ENCODE results near the gene DKK3.
"Not testable (repeated sequence)": the region's sequence is repeated elsewhere in the genome, so short reads cannot be mapped to it uniquely, and the experiment has no call there.

The DKK3 gene

DNA sequence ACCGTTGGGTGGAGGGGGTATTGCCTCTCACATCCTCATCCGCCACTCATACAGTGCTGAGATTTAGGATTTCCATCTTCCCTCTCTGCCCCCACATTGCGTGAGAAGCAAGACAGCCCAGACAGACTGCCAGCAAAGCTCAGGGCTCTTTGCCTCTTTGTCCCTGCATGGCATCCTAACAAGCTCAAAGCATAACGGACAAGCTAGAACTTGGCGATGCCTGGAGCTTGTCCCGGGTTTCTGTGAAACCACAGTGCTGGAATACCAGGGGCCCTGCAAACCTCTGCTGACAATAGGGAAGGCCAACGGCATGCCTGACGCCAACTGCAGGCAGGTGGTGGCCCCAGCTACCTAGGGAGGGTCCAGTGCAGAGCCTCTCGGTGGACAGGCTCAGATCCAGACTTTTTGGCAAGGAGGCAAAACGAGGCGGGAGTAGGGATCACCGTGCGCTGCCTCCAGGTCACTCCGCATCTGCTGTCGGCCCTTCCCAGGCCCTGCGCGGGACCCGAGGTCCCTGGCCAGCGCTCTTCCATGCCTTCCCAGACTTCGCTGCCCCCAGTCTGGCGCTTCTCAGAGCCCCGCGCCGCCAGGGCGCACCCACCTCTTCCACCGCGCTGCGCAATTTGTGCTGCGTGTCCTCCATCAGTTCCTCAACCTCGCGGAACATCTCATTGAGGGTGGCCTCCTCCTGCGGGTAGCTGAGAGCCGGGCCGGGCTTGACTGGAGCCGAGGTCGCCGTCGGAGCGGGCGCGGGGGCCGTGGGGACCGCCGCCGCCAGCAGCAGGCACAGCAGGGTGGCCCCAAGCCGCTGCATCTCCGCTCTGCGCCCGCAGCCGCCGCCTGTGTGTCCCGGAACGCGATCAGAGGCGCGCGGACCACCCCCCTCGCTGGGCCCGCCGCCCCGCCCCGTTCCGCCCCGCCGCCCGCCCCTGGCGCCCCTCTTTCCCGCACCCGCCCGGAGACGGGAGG lies at the start of gene DKK3:
Gene DKK3 (minus strand): TSS at position 858 of the 969 bp plus-strand sequence. CDS start 44 bp downstream, at position 814.
- no peak for DNase-seq (ENCODE audit: low read depth)

DNA sequence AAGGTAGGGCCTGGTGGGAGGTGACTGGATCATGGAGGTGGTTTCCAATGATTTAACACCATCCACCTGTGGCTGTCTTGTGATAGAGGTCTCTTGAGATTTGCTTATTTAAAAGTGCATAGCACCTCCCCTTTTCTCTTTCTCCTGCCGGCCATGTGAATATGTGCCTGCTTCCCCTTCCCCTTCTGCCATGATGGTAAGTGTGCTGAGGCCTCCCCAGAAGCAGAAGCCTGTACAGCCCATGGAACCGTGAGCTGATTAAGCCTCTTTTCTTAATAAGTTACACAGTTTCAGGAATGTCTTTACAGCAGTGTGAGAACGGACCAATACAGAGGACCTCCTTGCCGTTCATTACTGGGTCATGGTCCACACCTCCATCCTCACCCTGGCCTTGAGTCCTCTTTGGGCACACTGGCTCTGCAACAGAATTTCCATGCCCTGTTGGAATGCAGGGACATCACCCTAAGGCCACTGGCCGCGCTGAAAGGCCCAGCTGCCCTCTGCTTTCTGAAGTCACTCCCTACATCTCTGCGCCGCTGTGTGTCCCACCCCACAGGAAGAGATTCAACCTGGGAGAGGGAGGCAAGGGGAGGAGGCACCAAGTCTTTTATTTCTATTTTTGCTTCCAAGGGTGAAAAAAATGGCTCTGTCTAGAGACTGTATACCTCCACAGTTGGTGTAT lies 49.0 kb upstream of the DKK3 start:
- no peak for DNase-seq (ENCODE audit: low read depth)

DNA sequence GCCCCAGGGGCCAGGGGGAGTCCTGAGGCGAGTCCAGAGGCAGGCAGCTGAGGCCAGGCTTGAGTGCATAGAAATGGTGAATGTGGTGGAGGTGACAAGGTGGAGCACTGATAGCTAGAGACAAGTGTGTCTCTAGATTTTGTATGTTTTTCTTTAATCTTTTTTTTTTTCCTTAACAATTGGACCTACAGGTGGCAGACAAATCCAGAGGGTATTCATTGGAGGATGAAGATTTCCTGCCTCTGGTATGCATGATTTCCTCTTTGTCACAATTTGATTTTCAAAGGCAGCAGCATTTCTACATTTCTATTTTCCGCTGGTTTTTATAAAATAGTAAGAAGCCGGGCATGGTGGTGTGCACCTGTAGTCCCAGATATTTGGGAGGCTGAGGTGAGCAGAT lies 47.7 kb upstream of the DKK3 start:
- no peak for DNase-seq (ENCODE audit: low read depth)

DNA sequence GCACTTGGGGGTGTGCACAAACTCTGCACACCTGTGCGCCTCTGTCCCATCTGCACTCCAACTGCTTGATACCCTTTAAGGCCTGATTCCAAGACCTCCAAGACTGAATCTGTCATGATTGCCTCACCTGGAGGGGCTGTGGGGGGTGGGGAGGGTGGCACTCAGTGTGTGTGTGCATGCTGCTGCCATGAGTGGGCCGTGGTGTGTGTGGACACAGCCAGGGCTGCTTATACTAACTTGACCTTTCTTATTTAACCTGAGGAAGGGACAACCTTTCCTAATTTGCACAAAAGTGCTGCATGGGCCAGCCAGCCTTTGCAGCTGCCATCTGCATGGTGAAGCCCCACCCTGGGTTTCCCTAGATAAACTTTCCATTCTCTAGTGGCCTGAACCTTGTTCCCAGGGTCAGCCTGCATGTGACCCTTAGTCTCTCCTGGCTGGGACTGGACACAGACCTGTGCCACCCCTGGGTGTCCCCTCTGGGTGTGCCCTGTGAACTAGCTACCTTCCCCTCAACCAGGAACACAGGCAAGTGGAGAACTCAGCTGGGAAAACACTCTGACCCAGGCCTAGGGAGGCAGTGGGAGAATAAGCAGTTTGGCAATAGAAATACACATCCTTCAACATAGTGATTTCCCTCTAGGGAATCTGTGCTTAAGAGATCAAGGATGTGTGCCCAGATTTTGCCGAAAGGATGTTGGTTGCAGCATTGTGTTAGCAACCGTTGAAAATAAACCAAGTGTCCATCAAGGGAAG lies 45.4 kb upstream of the DKK3 start:
- no peak for DNase-seq (ENCODE audit: low read depth)

DNA sequence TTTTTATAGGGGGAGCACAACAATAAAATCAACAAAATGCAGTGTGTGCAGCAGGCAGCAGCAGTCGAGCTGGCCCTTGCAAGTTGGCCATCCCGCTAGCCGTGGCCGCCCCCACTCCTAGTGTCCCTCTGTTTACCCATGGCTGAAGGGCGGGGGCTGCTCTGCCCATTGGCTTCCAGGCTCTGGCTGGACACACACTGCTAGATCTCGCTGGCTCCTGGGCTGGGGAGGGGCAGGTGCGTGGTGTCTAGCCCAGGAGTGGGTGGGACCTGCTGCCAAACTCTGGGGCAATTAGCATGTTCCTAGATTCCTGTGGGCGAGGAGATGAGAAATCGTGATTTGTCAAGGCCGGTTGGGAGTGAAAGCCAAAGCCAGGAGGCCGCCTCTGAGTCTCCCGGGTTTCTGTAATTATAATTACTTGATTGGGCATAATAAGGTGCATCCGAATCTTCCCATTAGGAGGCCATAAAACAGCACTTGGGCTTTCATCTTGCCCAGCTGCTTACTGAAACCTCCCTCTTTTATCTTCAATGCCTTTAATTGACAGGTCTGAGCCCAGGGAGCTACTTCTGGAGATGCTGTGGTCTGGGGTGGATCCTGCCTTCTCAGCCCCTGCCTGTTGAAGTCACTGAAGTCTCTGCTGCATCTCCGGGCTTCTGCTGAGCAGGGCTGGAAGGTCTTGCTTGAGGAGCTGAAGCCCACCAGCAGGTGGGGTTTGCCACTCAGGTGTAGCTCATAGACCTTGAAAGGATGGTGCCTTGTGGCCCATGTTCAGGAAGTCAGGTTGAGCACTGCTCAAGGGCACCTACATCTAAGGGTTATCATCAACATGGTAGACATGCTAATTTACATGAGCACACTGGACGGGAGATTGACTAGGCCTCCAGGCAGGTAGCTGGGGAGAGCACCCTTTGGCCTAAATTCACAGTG lies 44.5 kb upstream of the DKK3 start:
- DNase-seq (ENCODE audit: low read depth), result no peak

DNA sequence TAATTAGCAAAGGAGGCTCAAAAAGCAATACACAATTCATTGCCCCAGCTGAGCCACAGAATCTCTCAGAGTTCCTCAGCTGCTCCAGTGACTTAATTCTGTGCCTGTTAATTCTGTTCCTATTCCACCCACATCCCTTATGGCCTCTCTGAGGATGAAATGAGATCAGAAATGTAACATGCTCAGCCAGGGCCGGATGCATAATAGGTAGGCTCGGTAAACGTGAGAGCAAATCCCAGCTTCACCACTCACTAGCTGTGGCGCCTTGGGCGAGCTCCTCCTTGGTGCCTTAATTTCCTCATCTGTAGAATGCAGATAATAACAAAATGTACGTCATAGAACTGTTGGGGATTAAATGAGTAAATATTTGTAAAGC lies 42.8 kb upstream of the DKK3 start:
- DNase-seq (ENCODE audit: low read depth), result no peak

DNA sequence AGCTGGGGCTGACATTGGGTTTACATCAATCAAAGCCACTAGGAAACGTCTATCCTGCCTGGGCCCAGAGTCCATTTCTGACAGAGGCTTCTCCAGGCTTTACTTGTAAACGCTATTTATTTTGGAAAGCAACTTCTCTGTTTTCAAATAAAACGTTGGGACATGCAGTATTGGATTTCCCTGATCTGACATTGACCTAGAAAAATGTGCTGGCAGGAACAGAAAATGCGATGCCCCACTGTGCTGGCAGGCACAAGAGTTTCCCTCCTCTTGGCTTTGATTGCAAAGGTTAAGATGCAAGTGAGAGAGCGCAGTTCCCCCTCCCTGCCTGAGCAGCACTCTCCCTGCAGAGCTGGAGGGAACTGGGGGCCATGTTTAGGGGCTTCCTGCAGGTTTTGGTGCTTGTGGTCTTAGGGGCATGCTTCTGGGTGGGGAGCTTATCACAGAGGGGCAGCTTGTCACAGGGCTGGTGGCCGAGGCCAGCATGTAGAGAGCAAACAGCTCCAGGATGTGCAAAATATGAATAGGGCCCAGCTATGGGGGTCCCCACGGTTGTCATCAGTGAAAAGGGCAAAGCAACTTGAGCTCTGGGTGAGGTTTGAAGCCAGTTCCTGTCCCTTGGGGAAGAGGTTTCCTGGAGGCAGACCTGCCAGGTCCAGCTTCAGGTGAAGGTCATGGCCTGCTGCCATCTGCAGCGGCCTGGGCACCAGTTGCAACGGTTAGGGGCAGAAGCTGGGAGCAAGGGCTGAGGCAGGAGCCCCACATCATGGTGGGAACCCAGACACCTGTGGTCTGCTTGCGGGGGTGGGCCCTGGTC lies 42.3 kb upstream of the DKK3 start:
- DNase-seq (ENCODE audit: low read depth), result peak; percentile 22

DNA sequence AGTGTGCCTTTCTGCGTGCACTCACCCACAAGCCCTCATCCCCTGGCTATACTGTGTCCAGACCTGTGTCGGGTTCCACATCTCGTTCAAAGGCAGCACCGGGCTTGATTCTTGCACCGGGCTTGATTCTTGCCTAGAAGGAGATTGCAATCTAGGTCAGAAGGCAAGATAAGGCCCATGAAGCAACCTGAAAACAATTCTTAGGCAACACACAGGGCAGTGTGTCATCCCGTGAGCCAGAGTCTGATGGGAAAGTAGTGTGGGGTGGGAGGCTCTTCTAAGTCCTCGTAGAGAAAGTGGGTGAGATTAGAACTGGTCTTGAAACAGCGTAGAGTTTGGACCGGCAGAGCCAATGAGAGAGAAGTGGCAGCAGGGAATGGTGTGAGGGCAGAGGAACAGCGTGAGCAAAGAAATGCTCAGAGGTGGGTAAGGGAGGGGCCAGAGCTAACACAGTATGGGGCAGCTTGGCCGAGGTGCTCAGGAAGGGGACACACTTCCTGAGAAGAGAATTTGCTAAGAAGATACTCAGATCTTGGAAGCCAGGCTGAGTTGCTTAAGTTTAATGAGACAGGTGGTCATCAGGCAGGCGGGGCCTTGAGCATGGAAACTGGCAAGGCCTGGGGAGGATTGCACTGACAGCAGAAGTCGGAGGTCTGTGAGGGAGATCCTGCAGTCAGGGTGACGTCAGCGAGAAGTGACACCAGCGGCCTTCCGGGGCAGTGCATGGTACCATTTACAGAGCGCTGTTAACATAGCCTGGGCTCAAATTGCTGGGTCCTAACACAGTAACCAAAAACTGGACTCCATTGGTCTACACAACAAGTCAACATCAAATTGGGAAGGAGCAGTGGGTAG lies 40.7 kb upstream of the DKK3 start:
- DNase-seq (ENCODE audit: low read depth), result no peak

DNA sequence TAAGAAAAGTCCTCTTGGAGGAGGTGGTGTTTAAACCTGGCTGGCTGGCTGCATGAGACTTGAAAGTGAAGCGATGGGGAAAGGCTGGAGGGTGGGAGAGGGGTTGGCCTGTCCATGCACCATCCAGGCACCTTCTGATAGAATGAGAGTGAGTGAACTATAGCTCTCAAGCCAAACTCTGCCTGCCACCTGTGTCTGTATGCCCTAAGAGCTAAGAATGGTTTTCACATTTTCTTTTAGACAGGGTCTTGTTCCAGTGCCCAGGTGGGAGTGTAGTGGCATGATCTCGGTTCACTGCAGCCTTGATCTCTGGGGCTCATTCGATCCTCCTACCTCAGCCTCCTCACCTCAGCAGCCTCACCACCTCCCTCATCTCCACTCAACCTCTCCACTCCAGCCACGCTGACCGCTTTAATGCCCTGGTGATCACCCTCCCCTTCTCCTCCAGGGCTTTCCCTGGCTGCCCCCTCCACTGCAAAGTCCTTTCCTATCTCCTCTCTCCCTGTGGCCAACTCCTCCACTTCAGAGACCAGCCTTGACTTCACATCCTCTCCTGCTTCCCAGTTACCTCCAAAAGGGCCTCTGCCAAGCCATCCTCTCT lies 38.3 kb upstream of the DKK3 start:
- no peak for DNase-seq (ENCODE audit: low read depth)

DNA sequence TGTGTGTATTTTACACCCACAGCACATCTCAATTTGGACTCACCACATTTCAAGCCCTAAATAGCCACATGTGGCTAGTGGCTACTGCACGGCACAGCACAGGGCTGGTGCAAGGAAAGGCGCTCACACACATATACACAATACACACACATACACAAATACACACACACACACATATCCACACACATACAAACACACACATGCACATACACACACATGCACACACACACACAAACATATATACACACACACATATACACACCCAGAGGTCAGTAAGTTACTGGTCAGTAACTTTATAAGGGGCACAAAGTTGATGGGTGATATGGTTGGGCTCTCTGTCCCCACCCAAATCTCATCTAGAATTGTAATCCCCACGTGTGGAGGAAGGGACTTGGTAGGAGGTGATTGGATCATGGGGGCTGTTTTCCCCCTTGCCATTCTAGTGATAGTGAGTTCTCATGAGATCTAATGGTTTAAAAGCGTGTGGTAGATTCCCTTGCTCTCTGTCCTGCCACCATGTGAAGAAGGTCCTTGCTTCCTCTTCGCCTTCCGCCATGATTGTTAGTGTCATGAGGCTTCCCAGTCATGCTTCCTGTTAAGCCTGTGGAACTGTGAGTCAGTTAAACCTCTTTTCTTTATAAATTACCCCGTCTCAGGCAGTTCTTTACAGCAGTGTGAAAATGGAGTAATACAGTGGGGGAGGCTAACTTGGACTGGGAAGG lies 37.6 kb upstream of the DKK3 start:
- no peak for DNase-seq (ENCODE audit: low read depth)

DNA sequence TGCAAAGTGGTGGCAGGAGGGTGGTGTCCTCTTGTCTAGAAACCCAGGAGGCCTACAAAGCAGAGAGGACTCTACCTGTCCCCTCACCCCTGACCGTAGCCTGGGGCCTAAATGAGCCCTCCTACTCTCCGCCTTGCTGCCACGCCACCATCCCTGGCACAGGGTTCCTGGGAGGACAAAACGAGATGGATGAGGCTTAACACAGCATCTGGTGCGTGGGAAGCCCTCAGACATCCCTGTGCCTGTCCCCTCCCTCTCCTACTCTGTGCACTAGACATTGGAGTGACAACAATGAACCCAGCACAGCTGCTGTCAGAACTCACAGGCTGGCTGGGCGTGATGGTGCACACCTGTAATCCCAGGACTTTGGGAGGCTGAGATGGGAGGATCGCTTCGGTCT lies 36.4 kb upstream of the DKK3 start:
- no peak for DNase-seq (ENCODE audit: low read depth)

DNA sequence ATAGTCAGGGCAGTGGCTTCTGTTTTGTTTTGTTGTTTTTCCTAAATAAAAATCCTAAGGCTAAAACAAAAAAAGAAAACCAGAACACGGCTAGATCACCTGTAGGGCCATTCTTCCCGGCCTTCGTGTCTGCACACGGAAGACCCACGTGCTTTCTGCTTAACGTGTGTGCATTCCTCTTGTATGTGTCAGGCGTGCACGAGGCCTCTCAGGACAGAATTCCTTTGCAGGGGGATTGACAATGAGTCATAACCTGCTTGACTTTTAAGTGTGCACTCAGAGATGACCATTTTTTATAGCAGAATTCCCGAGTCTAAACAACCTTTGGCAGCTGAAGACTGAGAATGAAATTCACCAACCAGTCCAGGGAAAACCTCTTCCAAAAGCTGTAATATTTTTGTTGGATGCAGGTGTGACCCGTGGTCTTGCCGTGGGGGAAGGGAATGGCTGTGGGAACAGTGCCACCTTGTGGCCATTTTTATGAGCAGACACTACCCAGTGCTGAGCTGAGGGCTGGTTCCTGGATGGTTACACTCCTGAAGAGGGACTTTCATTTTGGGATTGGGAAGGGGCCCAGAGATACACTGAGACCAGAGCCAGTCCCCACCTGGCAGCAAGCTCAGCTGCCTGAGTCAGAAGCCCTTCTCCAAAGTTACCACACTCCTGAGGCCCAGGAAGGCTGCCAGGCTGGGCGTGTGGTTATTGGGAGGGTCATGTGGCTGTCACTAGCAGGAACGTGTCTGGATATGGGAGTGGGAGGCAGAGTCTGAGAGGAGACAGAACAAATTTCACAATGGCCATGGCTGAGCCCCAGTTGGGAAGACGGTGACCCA lies 35.7 kb upstream of the DKK3 start:
- peak; percentile 18 for DNase-seq (ENCODE audit: low read depth)

DNA sequence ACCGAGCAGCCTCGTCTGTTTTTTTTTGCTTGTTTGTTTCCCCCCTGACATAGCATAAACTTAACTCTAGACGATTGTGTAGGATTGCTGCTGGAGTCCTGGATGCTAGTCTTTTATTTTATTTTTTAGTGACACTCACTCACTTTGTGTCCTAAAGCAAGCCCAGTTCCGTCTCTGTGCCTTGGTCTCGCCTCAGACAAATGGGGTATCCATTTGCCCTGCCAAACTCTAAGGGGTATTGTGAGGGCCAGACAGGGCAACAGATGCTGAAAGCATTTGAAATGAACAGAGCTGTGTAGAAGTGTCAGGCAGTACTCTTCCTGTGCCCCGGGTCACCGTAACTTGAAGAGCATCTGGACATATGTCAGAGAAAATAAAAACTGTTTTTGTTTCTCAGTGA lies 34.8 kb upstream of the DKK3 start:
- DNase-seq (ENCODE audit: low read depth), result no peak

DNA sequence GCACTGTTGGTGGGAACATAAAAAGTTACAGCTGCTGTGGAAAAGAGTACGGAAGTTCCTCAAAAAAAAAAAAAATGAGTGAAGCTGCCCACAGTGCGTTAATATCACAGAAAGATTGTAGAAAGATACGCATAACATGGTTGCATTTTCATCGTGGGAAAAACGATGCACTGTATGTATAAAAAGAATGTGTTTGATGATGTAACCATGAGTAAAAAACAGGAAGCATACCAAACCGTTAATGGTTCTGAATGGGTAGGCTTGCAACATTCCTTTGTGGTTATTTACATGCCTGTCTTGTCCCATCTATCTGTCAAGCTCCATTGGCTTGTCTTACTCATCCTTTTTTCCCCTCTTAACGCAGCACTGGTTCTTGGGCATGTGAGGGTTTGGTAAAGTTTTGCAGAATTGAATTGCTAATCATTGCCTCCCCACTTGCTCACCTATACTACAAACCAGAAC lies 33.8 kb upstream of the DKK3 start:
- DNase-seq (ENCODE audit: low read depth), result no peak

DNA sequence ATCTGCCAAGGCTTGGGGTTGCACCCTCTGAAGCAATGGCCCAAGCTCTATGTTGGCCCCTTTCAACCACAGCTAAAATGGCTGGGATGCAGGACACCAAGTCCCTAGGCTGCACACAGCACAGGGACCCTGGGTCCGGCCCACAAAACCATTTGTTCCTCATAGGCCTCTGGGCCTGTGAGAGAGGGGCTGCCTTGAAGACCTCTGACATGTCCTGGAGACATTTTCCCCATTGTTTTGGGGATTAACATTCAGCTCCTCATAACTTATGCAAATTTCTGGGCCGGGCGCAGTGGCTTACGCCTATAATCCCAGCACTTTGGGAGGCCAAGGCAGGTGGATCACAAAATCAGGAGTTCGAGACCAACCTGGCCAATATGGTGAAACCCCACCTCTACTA lies 32.3 kb upstream of the DKK3 start:
- DNase-seq (ENCODE audit: low read depth), result not testable (repeated sequence)

DNA sequence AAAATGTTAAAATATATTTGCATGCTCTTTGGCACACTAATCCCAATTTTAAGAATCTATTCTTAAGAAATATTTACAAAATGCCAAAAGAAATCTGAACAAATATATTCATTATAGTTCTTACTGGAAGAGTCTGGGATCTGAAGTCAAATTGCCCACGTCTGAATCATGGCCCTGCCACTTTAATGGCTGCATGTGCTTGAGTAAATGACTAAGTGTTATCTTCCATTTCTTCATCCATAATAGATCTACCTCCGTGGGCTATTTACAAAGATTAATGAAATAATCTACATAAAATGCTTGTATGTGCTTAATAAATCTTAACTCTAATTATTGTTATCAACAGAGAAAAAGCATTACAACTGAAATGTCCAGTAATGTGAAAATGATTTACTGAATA lies 24.5 kb upstream of the DKK3 start:
- DNase-seq (ENCODE audit: low read depth), result no peak

DNA sequence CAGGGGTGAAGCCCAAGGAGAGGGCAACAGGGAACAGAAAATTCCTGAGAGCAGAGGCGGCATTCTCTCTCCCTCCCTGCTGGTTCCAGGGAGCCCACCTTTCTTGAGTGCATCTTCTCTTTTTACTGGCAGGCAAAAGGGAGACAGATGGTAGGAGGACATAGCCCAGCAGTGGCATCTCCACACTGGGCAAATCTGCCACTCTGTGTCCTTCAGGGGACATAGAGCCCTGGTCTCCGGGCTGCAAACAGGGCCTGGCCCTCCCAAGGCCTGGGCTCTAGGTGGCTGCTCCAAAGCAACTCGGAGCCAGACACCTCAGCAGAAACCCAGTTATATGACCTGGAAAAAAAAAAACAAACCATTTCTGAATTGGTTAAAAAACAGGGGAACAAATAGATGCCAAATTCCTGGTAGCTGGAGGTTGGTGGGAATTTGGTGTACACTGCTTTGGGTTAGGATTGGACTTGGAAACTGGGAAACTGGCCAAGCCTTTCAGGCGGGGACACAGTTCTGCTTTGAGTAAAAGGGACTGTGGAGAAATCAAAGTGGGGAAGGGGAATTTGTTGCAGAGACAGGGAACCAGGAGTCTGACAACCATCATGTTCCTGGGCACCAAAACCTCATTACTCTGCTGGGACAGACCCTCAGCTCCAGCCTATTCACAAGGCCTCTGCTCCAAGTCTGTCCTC lies 23.6 kb upstream of the DKK3 start:
- DNase-seq (ENCODE audit: low read depth), result no peak
